HCT116 (cell line): ENCODE measurements around the gene CAST.

Experiments
- EZH2 ChIP-seq: fragments of 200-600 bp; sonication (generic); IDR thresholded peaks from 2 replicates; pipeline ENCODE4 v1.6.1; 2017; ENCODE audit warnings: antibody characterized with exemption, mixed run types
- POLR2A ChIP-seq: IDR thresholded peaks from 2 replicates; pipeline ENCODE4 v1.7.0; 2011; ENCODE audit warnings: borderline replicate concordance; ENCODE audit not compliant: insufficient read depth, insufficient read length; ENCODE audit errors: extremely low read depth
- POLR2AphosphoS5 ChIP-seq: IDR thresholded peaks from 2 replicates; pipeline ENCODE4 v1.6.1; 2011; ENCODE audit warnings: mild to moderate bottlenecking, low read depth, low read length, moderate library complexity
- RAD21 ChIP-seq: IDR thresholded peaks from 2 replicates; pipeline ENCODE4 v1.6.1; 2012; ENCODE audit warnings: low read depth, mild to moderate bottlenecking
- SP1 ChIP-seq: IDR thresholded peaks from 2 replicates; pipeline ENCODE4 v1.6.1; 2012; ENCODE audit warnings: low read depth
- TCF7L2 ChIP-seq: IDR thresholded peaks from 2 replicates; pipeline ENCODE4 v1.7.0; 2011; ENCODE audit warnings: borderline replicate concordance, inconsistent platforms; ENCODE audit not compliant: insufficient read depth, insufficient read length; ENCODE audit errors: extremely low read depth
- YY1 ChIP-seq: IDR thresholded peaks from 2 replicates; pipeline ENCODE4 v1.6.1; 2011; ENCODE audit warnings: low read length, low read depth, moderate library complexity, mild to moderate bottlenecking; ENCODE audit not compliant: insufficient replicate concordance; ENCODE audit errors: extremely low read depth
- TF ChIP-seq, protein P1 (sequence below), 3 experiments: fragments of 200-600 bp in 1 of 3; sonication (generic) in 1 of 3; IDR thresholded peaks in 2 of 3; conservative IDR thresholded peaks in 1 of 3; 2 replicates each; pipeline ENCODE4 v1.5.1; 2012 to 2017; ENCODE audit warnings: low read depth in 2 of 3, low read length in 2 of 3, antibody characterized with exemption in 1 of 3, borderline replicate concordance in 1 of 3, control low read depth in 1 of 3, mild to moderate bottlenecking in 1 of 3, mixed read lengths in 1 of 3, mixed run types in 1 of 3, moderate library complexity in 1 of 3; ENCODE audit not compliant: insufficient read depth in 1 of 3

DNA sequence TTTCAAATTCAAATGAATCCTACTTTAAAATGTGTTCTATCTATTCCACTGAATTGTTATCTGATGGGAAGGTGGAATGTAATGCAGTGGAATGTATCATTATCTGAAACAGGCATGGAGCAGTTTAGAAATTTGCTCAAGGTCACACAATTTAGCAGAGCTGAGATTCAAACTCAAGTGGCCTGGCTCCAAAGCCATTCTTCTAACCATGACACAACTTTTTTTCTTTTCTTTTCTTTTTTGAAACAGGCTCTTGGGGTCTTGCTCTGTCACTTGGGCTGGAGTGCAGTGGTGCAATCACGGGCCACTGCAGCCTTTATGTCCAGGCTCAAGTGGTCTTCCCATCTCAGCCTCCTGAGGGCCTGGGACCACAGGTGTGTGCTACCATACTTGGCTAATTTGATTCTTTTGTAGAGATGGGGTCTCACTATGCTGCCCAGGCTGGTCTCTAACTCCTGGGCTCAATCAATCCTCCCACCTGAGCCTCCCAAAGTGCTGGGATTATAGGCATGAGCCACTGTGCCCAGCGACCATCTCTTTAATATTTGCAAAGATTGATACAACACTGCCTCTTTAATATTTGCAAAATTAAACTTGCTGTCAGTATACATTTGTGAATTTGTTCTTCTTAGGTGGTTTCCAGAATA is 50.0 kb downstream of the CAST start:
- TF ChIP-seq, protein P1, sequence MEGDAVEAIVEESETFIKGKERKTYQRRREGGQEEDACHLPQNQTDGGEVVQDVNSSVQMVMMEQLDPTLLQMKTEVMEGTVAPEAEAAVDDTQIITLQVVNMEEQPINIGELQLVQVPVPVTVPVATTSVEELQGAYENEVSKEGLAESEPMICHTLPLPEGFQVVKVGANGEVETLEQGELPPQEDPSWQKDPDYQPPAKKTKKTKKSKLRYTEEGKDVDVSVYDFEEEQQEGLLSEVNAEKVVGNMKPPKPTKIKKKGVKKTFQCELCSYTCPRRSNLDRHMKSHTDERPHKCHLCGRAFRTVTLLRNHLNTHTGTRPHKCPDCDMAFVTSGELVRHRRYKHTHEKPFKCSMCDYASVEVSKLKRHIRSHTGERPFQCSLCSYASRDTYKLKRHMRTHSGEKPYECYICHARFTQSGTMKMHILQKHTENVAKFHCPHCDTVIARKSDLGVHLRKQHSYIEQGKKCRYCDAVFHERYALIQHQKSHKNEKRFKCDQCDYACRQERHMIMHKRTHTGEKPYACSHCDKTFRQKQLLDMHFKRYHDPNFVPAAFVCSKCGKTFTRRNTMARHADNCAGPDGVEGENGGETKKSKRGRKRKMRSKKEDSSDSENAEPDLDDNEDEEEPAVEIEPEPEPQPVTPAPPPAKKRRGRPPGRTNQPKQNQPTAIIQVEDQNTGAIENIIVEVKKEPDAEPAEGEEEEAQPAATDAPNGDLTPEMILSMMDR (IDR thresholded peaks at IDR 0.05 in 2 of 3, conservative IDR thresholded peaks at IDR 0.05 in 1 of 3; ENCODE audit: borderline replicate concordance in 1 of 3, insufficient read depth in 1 of 3, low read depth in 2 of 3, low read length in 2 of 3) = no peak
- TF ChIP-seq POLR2A (no peak), YY1 (no peak), EZH2 (no peak), RAD21 (no peak), SP1 (no peak), POLR2AphosphoS5 (no peak), TCF7L2 (no peak)
